Fibroblast of pulmonary artery (primary cell): Measurements from ENCODE around the gene CCDC93.

Source experiments
- DNase-seq: peaks from one replicate; pipeline ENCODE4 v3.0.0-alpha.2; 2010; ENCODE audit warnings: low read depth
- H3K4me3 ChIP-seq: replicated peaks from 2 replicates; pipeline ENCODE4 v1.5.1; 2011; ENCODE audit warnings: low read depth, mild to moderate bottlenecking, control low read depth, low read length, moderate library complexity
- TF ChIP-seq, protein P1 (sequence below): IDR thresholded peaks from 2 replicates; pipeline ENCODE4 v1.5.1; 2011; ENCODE audit warnings: mild to moderate bottlenecking, control low read depth, low read length, inconsistent platforms; ENCODE audit errors: missing control alignments

Gene CCDC93

DNA sequence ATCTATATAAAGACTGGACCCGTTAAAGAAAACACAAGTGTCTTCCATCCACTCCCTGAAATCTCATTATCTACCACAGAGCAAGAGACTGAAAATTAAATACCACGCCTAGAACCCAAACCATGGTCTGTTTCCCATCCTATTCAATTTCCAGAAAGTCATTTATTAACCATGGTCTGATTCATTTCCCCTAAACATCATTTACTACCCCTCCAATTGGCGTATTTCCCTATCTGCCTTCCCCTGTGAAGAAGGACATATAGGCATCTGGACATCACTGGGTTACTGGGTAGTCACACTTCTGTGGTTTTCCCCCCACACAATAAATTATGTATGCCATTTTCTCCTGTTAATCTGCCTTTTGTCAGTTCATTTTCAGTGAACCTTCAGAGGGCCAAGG is 30.8 kb downstream of the CCDC93 start:
- no peak overlapping the region for H3K4me3 ChIP-seq
- peak; percentile 39 for DNase-seq
- TF ChIP-seq, protein P1, sequence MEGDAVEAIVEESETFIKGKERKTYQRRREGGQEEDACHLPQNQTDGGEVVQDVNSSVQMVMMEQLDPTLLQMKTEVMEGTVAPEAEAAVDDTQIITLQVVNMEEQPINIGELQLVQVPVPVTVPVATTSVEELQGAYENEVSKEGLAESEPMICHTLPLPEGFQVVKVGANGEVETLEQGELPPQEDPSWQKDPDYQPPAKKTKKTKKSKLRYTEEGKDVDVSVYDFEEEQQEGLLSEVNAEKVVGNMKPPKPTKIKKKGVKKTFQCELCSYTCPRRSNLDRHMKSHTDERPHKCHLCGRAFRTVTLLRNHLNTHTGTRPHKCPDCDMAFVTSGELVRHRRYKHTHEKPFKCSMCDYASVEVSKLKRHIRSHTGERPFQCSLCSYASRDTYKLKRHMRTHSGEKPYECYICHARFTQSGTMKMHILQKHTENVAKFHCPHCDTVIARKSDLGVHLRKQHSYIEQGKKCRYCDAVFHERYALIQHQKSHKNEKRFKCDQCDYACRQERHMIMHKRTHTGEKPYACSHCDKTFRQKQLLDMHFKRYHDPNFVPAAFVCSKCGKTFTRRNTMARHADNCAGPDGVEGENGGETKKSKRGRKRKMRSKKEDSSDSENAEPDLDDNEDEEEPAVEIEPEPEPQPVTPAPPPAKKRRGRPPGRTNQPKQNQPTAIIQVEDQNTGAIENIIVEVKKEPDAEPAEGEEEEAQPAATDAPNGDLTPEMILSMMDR: no peak

DNA sequence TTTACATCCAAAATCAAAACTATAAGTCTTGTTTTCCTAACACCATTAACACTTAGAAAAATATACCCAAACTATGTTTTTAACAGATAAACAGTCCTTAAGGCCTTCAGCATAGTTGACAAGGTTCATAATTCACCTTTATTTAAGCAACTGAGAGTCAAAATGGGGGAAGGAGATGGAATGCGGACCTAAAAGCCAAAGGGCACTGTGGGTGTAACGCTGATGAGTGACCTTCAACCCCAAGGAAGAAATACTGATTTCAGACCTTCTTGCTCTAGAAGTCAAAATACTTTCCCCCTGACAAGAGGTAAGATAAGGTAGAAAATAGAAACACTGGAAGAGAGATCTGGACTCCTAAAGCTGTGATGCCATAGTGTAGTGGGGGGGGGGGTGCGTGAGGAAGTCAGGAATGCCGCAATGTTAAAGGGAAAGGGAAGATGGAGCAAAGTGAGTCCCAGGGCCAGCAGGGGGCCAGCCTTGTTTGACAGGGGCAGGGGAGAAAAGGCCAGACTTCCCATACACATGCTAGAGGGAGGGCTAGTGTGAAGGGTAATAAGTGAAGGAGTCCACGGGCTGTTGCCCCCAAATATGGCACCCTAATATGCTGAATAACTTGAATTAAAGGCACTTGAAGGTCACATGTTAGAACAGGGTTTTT is 31.4 kb downstream of the CCDC93 start:
- no peak for DNase-seq
- TF ChIP-seq, protein P1: peak; percentile 14
- no peak overlapping the region for H3K4me3 ChIP-seq

DNA sequence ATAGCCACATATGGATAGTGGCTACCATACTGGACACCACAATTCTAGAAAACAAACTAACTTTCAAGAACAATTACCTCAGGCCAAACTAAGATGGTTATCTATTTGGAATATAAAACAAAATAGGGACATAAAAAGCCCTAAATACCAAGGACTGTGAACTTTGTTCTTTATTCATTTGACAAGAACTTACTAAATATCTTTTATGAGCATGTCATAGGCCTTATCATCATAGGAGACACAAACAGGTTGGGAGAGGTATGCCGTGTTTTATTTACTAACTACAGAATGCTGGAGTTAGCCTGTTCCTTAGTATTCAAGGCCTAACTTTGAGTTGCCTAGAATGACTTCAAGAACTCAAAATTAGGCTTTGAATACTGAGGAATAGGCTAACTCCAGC is 32.1 kb downstream of the CCDC93 start:
- TF ChIP-seq, protein P1: no peak
- no peak for DNase-seq
- H3K4me3 ChIP-seq: no peak overlapping the region

DNA sequence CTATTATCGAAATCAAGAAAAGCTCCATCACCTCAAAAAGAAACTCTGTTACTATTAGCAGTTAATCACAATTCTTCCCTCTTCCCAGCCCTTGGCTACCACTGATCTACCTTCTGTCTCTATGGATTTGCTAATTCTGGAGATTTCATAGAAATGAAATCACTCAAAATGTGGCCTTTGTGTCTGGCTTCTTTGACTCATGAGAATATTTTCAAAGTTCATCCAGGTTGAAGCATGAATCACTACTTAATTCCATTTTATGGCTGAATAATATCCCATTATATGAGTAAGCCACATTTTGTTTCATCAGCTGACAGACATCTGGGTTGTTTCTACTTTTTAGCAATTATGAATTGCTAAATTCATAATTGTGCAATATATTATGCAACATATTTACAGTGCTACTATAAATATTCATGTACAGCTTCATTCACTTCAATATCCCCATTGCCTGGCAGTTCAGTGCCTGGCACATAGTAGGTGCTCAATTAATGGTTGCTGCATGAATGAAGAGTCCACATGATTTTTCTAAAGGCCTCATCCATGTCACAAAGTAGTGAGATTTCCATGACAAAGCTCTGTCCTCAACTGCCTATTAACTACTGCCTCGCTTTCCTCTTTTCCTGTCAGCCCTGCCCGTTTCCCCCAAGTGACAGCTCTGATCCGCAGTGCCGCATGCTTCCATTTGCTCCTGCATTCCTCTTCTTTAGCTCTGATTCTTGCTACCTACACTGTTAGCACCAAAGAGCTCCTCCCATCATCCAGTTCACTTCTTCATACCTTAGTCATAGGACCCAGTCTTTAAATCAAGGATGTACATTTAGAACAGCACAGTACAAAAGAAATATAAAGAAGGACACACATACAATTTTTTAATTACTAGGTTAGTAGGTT is 32.8 kb downstream of the CCDC93 start:
- H3K4me3 ChIP-seq: no peak overlapping the region
- DNase-seq: peak; percentile 95
- TF ChIP-seq, protein P1: no peak

DNA sequence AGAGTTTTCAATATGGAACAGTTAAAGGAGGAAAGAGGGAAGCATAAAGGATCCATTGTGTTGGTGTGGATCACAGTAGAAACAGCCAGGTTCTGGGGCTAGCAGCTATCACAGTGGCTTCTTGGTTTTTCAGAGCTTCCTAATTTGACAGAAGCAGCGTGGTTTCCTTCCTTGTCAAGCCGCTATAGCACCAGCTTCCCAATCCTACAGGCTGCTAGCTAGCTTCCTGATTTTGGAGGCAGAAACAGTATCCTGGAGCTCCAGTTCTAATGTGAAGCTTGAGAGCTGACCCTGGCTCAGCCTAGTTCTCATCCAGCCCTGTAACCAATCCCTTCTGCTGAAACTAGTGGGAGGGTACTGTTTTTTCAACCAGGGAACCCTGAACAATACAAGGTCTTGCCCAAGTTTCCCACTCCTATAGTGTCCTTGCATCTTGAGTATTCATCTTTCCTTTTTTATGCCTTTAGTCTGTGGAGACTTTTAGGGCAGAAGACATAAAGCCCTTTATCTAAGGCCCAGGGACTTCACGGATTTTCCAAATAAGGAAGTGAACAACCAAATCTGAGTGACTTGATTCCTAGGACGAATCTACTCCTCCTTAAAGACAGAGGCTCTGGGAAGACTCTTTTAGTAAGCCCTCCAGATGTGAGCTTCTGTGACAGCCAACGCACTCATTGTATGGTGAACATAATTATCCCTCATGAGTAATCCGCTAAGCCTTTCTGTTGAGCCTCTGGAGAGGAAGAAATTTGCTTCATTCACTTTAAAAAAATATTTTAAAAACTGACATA is 33.8 kb downstream of the CCDC93 start:
- no peak overlapping the region for H3K4me3 ChIP-seq
- peak; percentile 69 for DNase-seq
- TF ChIP-seq, protein P1: no peak

DNA sequence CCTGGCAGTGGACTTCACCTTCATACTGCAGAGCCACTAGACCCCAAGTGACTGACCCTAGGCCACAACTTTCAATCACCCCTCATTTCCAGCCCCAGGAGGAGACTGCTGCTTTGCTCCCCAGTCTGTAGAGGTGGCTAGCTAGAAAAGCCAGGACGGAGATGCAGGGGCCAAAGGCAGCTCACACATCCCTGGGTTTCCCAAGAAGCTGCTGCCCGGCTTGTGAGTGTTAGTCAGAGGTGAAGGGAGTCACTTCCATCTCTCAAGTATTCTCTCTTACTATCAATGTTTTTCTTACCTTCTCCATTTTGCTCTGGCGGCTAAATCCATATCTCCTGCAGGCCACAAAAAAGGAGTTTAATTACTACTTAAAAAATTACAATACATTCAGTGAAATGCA is 36.2 kb downstream of the CCDC93 start:
- no peak overlapping the region for H3K4me3 ChIP-seq
- TF ChIP-seq, protein P1: no peak
- DNase-seq: no peak
